ENCODE results near the gene SHANK3.

SHANK3 gene

DNA sequence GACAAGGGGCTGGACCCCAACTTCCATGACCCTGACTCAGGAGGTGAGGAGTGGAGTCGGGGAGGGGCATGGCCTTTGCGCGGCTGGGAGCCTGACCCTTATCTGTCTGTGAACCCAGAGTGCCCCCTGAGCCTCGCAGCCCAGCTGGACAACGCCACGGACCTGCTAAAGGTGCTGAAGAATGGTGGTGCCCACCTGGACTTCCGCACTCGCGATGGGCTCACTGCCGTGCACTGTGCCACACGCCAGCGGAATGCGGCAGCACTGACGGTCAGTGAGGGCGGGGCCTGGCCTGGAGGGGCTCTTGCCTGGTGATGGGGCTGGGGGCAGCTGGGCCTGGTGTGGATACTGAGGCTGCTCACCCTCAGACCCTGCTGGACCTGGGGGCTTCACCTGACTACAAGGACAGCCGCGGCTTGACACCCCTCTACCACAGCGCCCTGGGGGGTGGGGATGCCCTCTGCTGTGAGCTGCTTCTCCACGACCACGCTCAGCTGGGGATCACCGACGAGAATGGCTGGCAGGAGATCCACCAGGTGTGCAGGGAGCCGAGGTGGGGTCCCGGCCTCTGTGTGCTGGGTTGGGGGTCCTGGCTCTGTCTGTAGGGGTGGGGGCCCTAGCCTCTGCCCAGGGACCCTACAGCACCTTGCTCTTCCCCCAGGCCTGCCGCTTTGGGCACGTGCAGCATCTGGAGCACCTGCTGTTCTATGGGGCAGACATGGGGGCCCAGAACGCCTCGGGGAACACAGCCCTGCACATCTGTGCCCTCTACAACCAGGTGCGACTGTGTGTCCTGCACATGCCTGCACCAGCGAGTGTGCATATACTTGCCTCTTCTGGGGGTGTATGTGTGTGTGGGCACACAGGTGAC lies 6.3 kb downstream of the SHANK3 start:
- peak; percentile 33 for DNase-seq

- peak; percentile 51 for DNase-seq
Measured at GRCh38 chr22:50683086-50683993, 10.7 kb downstream of the SHANK3 start.

- DNase-seq: peak; percentile 47
Measured at GRCh38 chr22:50683994-50684371, 11.4 kb downstream of the SHANK3 start.

DNA sequence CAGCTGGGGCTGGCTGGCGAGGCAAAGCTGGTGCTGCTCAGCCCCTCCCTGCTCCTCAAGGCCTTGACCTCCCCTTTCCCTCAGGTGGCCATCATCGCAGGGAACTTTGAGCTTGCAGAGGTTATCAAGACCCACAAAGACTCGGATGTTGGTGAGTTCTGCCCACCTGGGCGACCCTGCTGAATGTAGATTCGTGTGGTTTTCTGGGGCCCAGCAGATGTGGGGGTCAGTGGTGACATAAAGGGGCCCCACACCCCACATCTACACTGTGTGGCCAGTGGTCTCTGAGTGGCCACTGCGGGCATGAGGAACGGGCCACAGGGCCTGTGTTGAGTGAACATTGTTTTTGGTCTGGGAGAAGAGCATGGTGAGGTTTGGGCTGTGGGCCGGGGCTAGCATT lies 11.9 kb downstream of the SHANK3 start:
- no peak for DNase-seq

DNA sequence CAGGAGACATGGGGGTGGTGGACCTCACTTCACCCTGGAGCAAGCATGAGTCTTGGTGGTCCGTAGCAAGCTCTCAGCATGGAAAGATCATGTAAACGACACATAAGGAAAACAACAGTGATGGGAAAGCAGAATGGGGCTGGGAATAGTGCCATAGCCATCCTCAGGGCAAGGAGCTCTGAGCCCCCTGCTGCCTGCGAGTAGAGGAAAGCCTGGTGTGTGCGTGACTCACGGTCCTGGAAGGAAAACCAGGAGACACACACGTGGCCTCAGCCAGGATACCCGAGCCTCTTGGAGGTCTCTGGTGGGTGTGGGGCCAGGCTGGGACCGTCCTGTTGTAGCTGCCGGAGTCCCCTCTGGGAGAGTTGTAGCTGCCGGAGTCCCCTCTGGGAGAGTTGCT lies 12.4 kb downstream of the SHANK3 start:
- peak; percentile 28 for DNase-seq

- no peak for DNase-seq
Measured at GRCh38 chr22:50686794-50687193, 14.2 kb downstream of the SHANK3 start.

DNA sequence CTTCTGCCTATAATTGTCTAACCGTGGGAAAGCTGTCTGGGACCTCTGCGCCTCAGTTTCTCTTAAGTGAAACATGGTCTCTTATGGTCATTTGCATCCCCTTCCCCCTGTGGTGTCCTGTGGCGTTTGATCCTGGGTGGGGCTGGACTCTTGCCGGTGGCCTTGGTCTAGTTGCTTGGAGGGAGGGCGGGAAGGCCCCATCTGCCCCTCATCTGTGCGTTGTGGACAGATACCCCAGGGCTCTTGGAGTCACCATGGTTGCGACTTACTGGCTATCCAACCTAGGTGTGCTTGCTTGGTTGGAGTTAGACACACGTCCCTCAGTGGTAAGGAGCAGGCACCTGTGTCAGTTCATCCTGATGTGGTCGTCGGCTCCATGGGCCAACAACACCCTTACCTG lies 15.2 kb downstream of the SHANK3 start:
- no peak for DNase-seq

- no peak for DNase-seq
Measured at GRCh38 chr22:50688448-50688847, 15.8 kb downstream of the SHANK3 start.

DNA sequence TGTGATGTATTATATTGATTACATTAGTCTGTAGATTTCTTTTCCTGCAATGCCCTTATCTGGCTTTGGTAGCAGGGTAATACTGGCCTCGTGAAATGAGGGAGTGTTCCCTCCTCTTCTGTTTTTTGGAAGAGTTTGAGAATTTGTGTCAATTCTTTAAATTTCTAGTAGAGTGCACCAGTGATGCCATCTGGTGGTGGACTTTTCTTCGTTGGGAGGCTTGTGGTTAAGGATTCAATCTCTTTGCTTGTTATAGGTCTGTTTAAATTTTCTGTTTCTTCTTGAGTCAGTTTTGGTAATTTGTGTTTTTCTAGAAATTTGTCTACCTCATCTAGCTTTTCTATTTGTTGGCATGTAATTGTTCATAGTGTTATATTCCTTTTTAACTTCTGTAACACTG lies 18.9 kb downstream of the SHANK3 start:
- DNase-seq: no peak

- DNase-seq: no peak
Measured at GRCh38 chr22:50693462-50693861, 20.8 kb downstream of the SHANK3 start.

DNA sequence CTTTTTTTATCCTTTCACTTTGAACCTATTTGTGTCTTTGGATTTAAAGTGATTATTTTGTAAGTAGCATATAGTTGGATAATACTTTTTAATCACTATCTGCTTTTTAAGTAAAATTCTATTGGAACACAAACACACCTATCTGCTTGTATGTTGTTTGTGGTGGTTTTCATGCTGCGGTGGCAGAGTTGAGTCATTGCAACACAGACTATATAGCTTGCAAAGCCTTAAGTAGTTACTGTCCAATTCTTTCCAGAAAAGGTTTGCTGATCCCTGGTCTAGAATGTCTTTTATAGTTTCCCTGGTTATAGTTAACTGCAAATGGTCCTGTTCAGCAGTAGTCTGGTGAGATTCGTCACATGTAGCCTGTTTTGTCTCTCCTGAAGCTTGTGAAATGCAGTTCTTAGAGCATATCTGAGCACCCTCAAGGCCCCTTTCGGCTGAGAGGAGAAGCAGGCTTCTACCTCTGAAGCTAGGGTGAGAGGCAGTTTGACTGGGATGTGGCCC lies 21.5 kb downstream of the SHANK3 start:
- no peak for DNase-seq

DNA sequence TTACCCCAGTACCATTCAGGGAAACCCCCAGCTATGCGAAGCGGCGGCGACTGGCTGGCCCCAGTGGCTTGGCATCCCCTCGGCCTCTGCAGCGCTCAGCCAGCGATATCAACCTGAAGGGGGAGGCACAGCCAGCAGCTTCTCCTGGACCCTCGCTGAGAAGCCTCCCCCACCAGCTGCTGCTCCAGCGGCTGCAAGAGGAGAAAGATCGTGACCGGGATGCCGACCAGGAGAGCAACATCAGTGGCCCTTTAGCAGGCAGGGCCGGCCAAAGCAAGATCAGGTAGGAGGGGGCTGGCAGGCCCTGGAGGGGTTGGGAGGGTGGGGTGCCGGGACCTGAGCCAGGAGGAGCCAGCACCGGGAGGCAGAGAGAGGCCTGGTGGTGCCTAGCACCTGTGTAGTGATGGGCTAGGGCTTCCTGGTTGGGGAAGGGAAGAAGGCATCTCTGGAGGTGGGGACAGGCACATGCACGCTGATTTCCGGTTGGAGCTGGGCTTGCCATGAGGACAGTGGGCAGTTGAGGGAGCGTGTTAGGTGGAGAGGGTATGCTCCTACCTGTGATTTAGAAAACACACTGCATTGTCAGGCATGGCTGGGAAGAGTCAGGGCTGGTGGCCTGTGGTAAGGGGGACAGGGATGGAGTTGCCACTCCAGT lies 22.3 kb downstream of the SHANK3 start:
- DNase-seq: no peak

DNA sequence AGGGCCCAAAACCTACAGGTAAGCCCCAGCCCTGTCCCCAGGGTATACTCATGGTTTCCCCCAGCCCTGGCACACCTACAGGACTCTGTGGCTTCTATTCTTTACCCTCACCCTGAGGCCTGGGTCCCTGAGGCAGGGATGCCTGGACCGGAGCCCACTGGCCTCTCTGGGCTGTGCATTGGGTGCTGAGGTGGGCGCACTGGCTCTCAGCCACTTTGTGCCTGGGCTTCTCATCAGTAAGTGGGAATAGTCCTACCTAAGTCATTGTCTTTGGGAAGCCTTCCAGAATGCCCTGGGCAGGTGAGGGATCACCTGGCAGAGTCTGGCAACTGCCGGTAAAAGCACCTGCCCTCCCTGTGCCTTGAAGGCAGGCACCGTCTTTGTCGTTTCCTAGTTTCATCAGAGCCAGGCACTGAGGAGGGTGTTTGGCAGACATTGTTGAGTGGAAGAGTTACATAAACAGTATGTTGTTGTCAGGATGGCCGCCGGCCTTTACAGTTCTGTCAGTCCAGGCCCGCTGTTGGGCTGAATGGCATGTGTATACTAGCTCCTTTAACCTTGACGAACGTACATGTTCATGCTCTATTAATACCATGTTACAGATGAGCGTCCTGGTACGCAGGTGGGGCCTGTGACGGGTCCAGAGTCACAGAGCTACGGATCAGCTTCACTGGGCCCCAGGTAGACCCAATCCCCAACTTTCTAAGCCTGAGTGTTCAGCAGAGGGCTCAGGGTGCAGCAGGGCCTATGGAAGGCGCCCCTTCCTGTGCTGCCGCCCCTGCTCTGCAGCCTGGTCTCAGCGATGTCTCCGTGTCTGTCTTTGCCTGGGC lies 23.0 kb downstream of the SHANK3 start:
- no peak for DNase-seq

DNA sequence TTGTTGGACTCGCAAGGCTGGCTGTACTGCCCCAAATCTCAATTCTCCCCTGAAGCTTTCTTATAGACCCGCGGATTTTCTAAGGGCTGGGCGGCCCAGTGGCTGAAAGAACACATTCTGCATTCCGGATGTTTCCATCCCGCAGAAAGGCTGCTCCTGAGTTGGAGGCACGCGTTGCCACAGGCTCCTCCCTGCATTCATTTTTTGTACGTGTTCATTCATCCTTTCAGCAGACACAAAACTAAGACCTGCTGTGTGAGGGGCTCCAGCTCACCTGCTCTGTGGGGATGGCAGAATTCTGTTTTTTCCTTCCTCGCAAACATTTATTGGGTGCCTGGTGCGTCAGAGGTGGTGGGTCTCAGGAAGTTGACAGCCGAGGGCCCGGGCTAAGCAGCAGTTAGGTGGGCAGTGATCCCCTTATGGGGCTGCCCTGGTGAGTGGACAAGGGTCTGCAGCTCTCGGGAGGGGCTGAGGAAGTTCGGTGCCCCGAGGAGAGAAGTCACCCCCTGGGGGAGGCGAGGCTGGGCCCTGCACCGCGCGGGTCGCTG lies 23.7 kb downstream of the SHANK3 start:
- no peak for DNase-seq

DNA sequence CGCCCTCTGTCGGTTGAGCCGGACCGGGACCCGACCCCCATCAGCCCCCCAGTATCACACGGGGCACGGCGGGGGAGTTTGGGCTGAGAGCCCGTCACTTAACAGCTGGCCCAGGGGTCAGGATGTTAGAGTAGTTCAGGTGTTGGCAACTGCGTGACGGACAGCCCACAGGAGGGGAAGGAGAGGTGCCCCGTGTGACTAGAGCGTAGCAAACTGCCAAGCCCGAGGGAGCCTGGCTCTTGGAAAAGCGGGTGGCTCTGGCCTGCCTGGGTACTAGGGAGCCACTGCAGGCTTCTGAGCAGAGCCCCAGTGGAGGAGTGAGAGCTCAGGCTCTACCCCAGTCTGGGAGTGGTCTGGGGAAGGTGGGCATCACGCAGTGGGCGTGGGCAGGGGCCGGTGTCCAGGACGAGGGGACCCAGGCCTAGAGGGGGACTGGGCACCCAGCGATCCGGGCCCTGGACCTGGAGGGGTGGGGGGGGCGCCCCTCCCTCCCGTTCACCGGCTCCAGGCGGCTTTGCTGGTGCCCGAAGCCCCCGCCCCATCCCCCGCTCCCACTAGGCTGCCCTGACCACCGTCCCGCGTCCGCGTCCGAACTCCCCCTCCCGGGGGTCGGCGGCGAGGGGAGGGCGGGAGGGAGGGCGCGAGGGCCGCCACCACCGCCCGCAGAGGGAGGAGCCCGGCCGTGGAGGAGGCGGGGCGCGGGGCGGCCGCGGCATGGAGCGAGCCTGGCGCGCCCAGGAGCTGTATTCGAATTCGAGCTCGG lies 24.4 kb downstream of the SHANK3 start:
- no peak for DNase-seq

- no peak for DNase-seq
Measured at GRCh38 chr22:50697667-50698506, 25.3 kb downstream of the SHANK3 start.

- no peak for DNase-seq
Measured at GRCh38 chr22:50698546-50698945, 25.9 kb downstream of the SHANK3 start.

DNA sequence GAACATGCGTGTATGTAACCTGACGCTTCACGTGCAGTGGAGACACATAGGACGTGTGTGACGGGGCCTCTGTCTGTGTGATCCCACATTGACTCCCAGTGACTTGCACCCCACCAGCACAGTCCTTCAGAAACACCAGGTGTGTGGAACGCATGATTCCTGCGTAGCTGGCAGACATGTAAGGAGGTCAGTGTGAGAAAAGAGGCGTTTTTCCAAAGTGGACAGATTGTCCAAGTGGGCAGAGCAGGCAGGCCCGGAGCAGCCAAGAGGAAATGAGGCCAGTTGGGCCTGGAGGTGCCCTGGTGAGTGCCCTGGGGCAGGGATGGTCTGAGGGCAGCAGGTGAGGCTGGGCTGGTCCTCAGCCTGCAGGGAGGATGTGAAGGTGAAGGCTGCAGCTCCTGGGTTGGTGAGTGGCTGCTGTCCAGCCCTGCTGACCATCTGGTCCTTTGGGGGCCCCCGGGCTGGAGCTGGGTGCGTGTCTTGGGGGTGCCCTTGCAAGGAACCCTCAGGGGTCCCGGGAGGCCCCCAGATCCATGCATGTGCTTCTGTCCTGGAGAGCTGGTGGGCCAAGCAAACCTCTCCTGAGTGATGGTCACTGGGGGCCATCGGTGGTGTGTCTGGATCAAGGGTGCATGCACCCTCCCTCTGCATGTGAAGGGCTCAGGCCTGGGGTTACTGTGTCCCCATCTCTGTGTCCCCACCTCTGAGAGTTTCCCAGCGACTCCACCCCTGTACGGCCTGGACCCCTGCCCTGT lies 26.6 kb downstream of the SHANK3 start:
- no peak for DNase-seq

GRCh38 chr22:50699756-50700386 lies 27.2 kb downstream of the SHANK3 start:
- no peak for DNase-seq

All from activated CD8-positive, alpha-beta memory T cell treated with anti-CD3 and anti-CD28 coated beads for 24 hours (primary cell).